Measurements from ENCODE around the gene IGSF9B. TPM values are rescaled to one million over a fixed set of nuclear protein-coding genes. Genes with fewer than 3 reads are reported as not detected.

IGSF9B gene
- total RNA-seq, 1 donor from 2014 or later: 13.1 TPM

DNA sequence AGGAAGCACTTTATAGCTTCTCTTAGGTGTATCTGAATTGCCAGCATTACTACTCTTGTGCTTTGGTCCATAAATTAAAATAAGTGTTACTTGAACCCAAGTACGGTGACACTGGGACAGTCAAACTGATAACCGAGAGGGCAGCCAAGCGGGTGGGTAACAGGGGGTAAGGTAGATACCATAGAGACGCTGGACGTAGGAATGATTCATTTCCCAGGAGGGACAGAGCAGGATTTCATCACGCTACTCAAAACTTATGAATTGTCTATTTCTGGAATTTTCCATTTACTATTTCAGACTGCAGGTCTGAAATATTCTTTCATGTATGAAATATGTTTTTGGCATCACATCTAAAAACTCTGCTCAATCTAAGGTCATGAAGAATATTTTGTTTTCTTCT lies 96.6 kb downstream of the IGSF9B start:
- Histone ChIP-seq H3K4me2 (ENCODE audit: low read length) (no peak overlapping the region), H3K9me3 (ENCODE audit: insufficient read depth, low read depth, low read length) (no peaks in the 10 kb centered on the region), H3K9ac (ENCODE audit: low read length) (no peak overlapping the region), H3K36me3 (ENCODE audit: insufficient read depth, low read length) (no peaks in the 10 kb centered on the region), H3K27me3 (ENCODE audit: insufficient read depth, low read length) (no peaks in the 10 kb centered on the region), H3K4me1 (ENCODE audit: insufficient read depth, low read length) (no peaks in the 10 kb centered on the region), H3K4me3 (ENCODE audit: insufficient read depth, low read depth, low read length) (no peak overlapping the region), H3K79me2 (ENCODE audit: insufficient read depth, low read length) (no peaks in the 10 kb centered on the region), H4K20me1 (ENCODE audit: insufficient read depth, low read length) (no peaks in the 10 kb centered on the region), H3K27ac (ENCODE audit: low read depth, low read length) (no peak overlapping the region), H2AFZ (ENCODE audit: low read depth, low read length) (no peak overlapping the region)
- FAIRE-seq (no peak), DNase-seq (ENCODE audit: low read depth) (no peak)
- no peaks in the 10 kb centered on the region for H3K4me1 Mint-ChIP-seq (ENCODE audit: low read depth, unreplicated experiment)
- TF ChIP-seq, protein P1, sequence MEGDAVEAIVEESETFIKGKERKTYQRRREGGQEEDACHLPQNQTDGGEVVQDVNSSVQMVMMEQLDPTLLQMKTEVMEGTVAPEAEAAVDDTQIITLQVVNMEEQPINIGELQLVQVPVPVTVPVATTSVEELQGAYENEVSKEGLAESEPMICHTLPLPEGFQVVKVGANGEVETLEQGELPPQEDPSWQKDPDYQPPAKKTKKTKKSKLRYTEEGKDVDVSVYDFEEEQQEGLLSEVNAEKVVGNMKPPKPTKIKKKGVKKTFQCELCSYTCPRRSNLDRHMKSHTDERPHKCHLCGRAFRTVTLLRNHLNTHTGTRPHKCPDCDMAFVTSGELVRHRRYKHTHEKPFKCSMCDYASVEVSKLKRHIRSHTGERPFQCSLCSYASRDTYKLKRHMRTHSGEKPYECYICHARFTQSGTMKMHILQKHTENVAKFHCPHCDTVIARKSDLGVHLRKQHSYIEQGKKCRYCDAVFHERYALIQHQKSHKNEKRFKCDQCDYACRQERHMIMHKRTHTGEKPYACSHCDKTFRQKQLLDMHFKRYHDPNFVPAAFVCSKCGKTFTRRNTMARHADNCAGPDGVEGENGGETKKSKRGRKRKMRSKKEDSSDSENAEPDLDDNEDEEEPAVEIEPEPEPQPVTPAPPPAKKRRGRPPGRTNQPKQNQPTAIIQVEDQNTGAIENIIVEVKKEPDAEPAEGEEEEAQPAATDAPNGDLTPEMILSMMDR (IDR thresholded peaks at IDR 0.05; ENCODE audit: insufficient read depth, low read depth, low read length): no peak
- no peak for TF ChIP-seq EZH2 (IDR thresholded peaks at IDR 0.05; ENCODE audit: insufficient read depth, low read length)
- no peak overlapping the region for H3K4me3 Mint-ChIP-seq (ENCODE audit: unreplicated experiment)
- H3K9me3 Mint-ChIP-seq (ENCODE audit: unreplicated experiment): no peaks in the 10 kb centered on the region
- no peak overlapping the region for H3K27ac Mint-ChIP-seq (ENCODE audit: unreplicated experiment)
- H3K36me3 Mint-ChIP-seq (ENCODE audit: low read depth, unreplicated experiment): no peaks in the 10 kb centered on the region
- no peaks in the 10 kb centered on the region for H3K27me3 Mint-ChIP-seq (ENCODE audit: low read depth, unreplicated experiment)

Other genes with a start within 250 kb of the IGSF9B start
- not detected in 2 replicates for gene SPATA19, start 111.5 kb downstream of the IGSF9B start, total RNA-seq
- 88.3 and 88.4 TPM in 2 replicates for gene JAM3, start 112.1 kb upstream of the IGSF9B start, total RNA-seq